Trophoblast cell (in vitro differentiated cells and primary cell): Measurements from ENCODE around the gene VKORC1L1.
"Not testable (repeated sequence)": the region's sequence is repeated elsewhere in the genome, so short reads cannot be mapped to it uniquely, and the experiment has no call there.

Source experiments
- DNase-seq, 2 donors: peaks; one replicate each; pipeline ENCODE4 v3.0.0-alpha.2; 2016
- H2AFZ ChIP-seq: 2 replicates; pipeline ENCODE4 v1.6.1; 2013; ENCODE audit warnings: low read length, moderate library complexity, mild to moderate bottlenecking; ENCODE audit not compliant: insufficient read depth, poor library complexity
- H2AK5ac ChIP-seq: 2 replicates; pipeline ENCODE4 v1.6.1; 2013; ENCODE audit warnings: mild to moderate bottlenecking, low read length
- H2BK120ac ChIP-seq: 2 replicates; pipeline ENCODE4 v1.6.1; 2013; ENCODE audit warnings: low read length, mild to moderate bottlenecking, moderate library complexity; ENCODE audit not compliant: insufficient read depth, poor library complexity
- H2BK12ac ChIP-seq: 2 replicates; pipeline ENCODE4 v1.6.1; 2013; ENCODE audit warnings: mild to moderate bottlenecking, low read length, moderate library complexity
- H2BK5ac ChIP-seq: 2 replicates; pipeline ENCODE4 v1.6.1; 2013; ENCODE audit warnings: low read length, low read depth, moderate library complexity, mild to moderate bottlenecking; ENCODE audit not compliant: poor library complexity
- H3K14ac ChIP-seq: 2 replicates; pipeline ENCODE4 v1.6.1; 2013; ENCODE audit warnings: mild to moderate bottlenecking, low read length
- H3K18ac ChIP-seq: 2 replicates; pipeline ENCODE4 v1.6.1; 2013; ENCODE audit warnings: mild to moderate bottlenecking, low read length
- H3K23ac ChIP-seq: 2 replicates; pipeline ENCODE4 v1.6.1; 2013; ENCODE audit warnings: low read length
- H3K27ac ChIP-seq: 2 replicates; pipeline ENCODE4 v1.5.1; 2013; ENCODE audit warnings: low read depth, mild to moderate bottlenecking, inconsistent platforms, low read length, moderate library complexity
- H3K27me3 ChIP-seq: 2 replicates; pipeline ENCODE4 v1.6.1; 2013; ENCODE audit warnings: inconsistent platforms, mild to moderate bottlenecking, low read length, moderate library complexity; ENCODE audit not compliant: insufficient read depth
- H3K36me3 ChIP-seq, 2 experiments: 1 replicate in 1 of 2; 2 replicates in 1 of 2; pipeline ENCODE4 v1.6.1; 2013; ENCODE audit warnings: low read length in 2 of 2, mild to moderate bottlenecking in 2 of 2, moderate library complexity in 1 of 2; ENCODE audit not compliant: insufficient read depth in 2 of 2, control insufficient read depth in 1 of 2
- H3K4ac ChIP-seq: 2 replicates; pipeline ENCODE4 v1.6.1; 2013; ENCODE audit warnings: low read depth, mild to moderate bottlenecking, low read length, moderate library complexity
- H3K4me1 ChIP-seq, 2 experiments: 1 replicate in 1 of 2; 2 replicates in 1 of 2; pipeline ENCODE4 v1.6.1; 2013; ENCODE audit warnings: low read length in 2 of 2, mild to moderate bottlenecking in 2 of 2, moderate library complexity in 1 of 2; ENCODE audit not compliant: insufficient read depth in 2 of 2, control insufficient read depth in 1 of 2
- H3K4me2 ChIP-seq: 2 replicates; pipeline ENCODE4 v1.6.1; 2013; ENCODE audit warnings: inconsistent platforms, mild to moderate bottlenecking, low read length, moderate library complexity
- H3K4me3 ChIP-seq: 2 replicates; pipeline ENCODE4 v1.5.1; 2013; ENCODE audit warnings: mild to moderate bottlenecking, low read depth, low read length, inconsistent platforms
- H3K79me1 ChIP-seq: one replicate; pipeline ENCODE4 v1.6.1; 2013; ENCODE audit warnings: low read length
- H3K79me2 ChIP-seq: 2 replicates; pipeline ENCODE4 v1.6.1; 2013; ENCODE audit warnings: low read length, mild to moderate bottlenecking; ENCODE audit not compliant: control insufficient read depth, insufficient read depth, poor library complexity
- H3K9ac ChIP-seq: 2 replicates; pipeline ENCODE4 v1.6.1; 2013; ENCODE audit warnings: mild to moderate bottlenecking, low read length
- H3K9me3 ChIP-seq: 2 replicates; pipeline ENCODE4 v1.6.1; 2013; ENCODE audit warnings: low read depth, mild to moderate bottlenecking, control low read depth, inconsistent platforms, low read length; ENCODE audit not compliant: insufficient read depth
- H4K12ac ChIP-seq: 2 replicates; pipeline ENCODE4 v1.6.1; 2013; ENCODE audit warnings: low read depth, mild to moderate bottlenecking, low read length, moderate library complexity
- H4K8ac ChIP-seq: 2 replicates; pipeline ENCODE4 v1.6.1; 2013; ENCODE audit warnings: low read depth, mild to moderate bottlenecking, low read length, moderate library complexity
- H4K91ac ChIP-seq: one replicate; pipeline ENCODE4 v1.6.1; 2013; ENCODE audit warnings: low read depth, mild to moderate bottlenecking, low read length, moderate library complexity
- WGBS: extraction: QIAGEN DNeasy Blood & Tissue Kit; methylation state at CpG from one replicate; pipeline ENCODE4 v1.1.7; 2013; ENCODE audit warnings: missing lambda C conversion rate; ENCODE audit not compliant: insufficient read length, insufficient coverage; ENCODE audit errors: extremely low coverage; 5-methylcytosine and 5-hydroxymethylcytosine counted together

VKORC1L1 gene

GRCh38 chr7:65889722-65890121 is 16.8 kb downstream of the VKORC1L1 start:
- not testable (repeated sequence) for H2AFZ ChIP-seq, DNase-seq, H3K79me1 ChIP-seq, H4K91ac ChIP-seq, H3K9ac ChIP-seq, H3K23ac ChIP-seq, H3K79me2 ChIP-seq, H3K14ac ChIP-seq, H3K36me3 ChIP-seq, H2AK5ac ChIP-seq, H2BK5ac ChIP-seq, H4K12ac ChIP-seq, H3K4me2 ChIP-seq, H3K4me1 ChIP-seq, H3K9me3 ChIP-seq, H2BK12ac ChIP-seq, H3K27me3 ChIP-seq, H2BK120ac ChIP-seq, H4K8ac ChIP-seq, H3K27ac ChIP-seq, H3K18ac ChIP-seq, H3K4me3 ChIP-seq, H3K4ac ChIP-seq
- no CpG with 5 or more reads among the region's 2 CpGs for WGBS

DNA sequence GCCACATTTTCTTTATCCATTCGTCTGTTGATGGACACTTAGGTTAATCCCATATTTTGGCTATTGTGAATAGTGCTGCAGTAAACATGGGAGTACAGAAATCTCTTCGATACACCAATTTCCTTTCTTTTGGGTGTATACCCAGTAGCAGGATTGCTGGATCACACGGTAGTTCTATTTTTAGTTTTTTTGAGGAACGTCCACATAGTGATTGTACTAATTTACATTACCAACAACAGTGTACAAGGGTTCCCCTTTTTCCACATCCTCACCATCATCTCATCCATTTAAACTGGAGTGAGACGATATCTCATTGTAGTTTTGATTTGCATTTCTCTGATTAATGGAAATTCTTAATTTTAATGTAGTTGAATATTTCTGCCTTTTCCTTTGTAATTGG is 19.3 kb downstream of the VKORC1L1 start:
- Histone ChIP-seq H3K4ac (no peak overlapping the region), H4K91ac (no peak overlapping the region), H3K4me2 (no peak overlapping the region), H3K4me3 (no peak overlapping the region), H3K23ac (no peak overlapping the region), H3K36me3 (peaks cover 0 to 4% of the 10 kb centered on the region in 2 experiments), H2AFZ (no peak overlapping the region), H3K9ac (no peak overlapping the region), H3K14ac (no peak overlapping the region), H2BK5ac (no peak overlapping the region), H4K12ac (no peak overlapping the region), H2BK120ac (no peak overlapping the region), H3K9me3 (no peaks in the 10 kb centered on the region), H3K18ac (no peak overlapping the region), H2AK5ac (no peak overlapping the region), H3K79me1 (no peaks in the 10 kb centered on the region), H3K27me3 (no peaks in the 10 kb centered on the region), H3K4me1 (no peaks in the 10 kb centered on the region), H2BK12ac (no peak overlapping the region), H4K8ac (no peak overlapping the region), H3K27ac (no peak overlapping the region), H3K79me2 (no peaks in the 10 kb centered on the region)
- no CpG with 5 or more reads among the region's 5 CpGs for WGBS
- DNase-seq = no peak

DNA sequence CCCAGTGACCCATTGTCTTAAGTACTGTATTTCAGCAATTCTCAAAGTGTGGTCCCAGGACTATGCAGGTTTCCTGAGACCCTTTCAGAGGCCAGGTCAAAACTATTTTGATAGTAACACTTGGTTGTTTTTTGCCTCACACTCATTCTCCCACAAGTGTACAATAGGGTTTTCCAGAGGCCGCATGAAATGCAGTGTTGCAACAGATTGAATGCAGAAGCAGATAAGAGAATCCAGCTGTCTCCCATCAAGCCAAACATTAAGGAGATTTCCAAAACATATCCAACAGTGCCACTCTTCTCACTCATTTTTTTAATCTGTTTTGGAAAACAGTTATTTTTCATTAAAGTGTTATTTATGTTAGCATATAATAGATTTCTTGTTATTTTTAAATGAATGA is 20.0 kb downstream of the VKORC1L1 start:
- no peak overlapping the region for H4K91ac ChIP-seq
- no peak overlapping the region for H2BK12ac ChIP-seq
- H3K27ac ChIP-seq = no peak overlapping the region
- no peak overlapping the region for H4K8ac ChIP-seq
- no CpG with 5 or more reads among the region's 1 CpG for WGBS
- H2AFZ ChIP-seq = no peak overlapping the region
- H3K14ac ChIP-seq = no peak overlapping the region
- H2AK5ac ChIP-seq = no peak overlapping the region
- no peaks in the 10 kb centered on the region for H3K79me2 ChIP-seq
- no peaks in the 10 kb centered on the region for H3K79me1 ChIP-seq
- H3K9ac ChIP-seq = no peak overlapping the region
- no peak overlapping the region for H3K4me3 ChIP-seq
- no peak overlapping the region for H3K4ac ChIP-seq
- DNase-seq = no peak
- no peak overlapping the region for H3K4me2 ChIP-seq
- H2BK120ac ChIP-seq = no peak overlapping the region
- H3K27me3 ChIP-seq = no peaks in the 10 kb centered on the region
- H3K18ac ChIP-seq = no peak overlapping the region
- peaks cover 0 to 4% of the 10 kb centered on the region in 2 experiments for H3K36me3 ChIP-seq
- no peak overlapping the region for H2BK5ac ChIP-seq
- no peak overlapping the region for H3K23ac ChIP-seq
- no peaks in the 10 kb centered on the region for H3K9me3 ChIP-seq
- no peaks in the 10 kb centered on the region for H3K4me1 ChIP-seq
- no peak overlapping the region for H4K12ac ChIP-seq

DNA sequence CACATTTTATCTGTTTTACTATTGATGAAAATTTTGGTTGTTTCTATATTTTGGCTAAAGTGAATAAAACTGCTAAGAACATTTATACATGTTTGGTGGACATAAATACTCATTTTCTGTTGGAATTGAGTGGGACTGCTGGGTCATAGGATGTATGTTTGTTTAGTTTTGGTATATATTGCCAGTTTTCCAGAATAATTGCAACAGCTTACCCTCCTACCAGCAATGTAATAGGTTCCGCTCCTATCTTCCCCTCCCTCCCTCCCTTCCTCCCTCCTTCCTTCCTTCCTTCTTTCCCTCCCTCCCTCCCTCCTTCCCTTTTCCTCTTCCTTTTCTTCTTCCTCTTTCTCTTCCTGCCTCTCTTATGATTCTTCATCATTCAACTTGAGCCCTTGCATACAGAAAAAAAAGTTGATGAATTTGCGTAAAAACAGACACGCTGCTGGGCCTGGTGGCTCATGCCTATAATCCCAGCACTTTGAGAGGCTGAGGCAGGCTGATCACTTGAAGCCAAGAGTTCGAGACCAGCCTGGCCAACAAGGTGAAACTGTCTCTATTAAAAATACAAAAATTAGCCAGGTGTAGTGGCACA is 23.5 kb downstream of the VKORC1L1 start:
- DNase-seq = no peak
- Histone ChIP-seq H4K8ac (no peak overlapping the region), H2AFZ (no peak overlapping the region), H3K9ac (no peak overlapping the region), H2AK5ac (no peak overlapping the region), H3K27me3 (no peaks in the 10 kb centered on the region), H2BK12ac (no peak overlapping the region), H3K9me3 (no peaks in the 10 kb centered on the region), H3K4me1 (no peaks in the 10 kb centered on the region), H3K18ac (no peak overlapping the region), H4K91ac (no peak overlapping the region), H3K36me3 (peaks cover 0 to 2% of the 10 kb centered on the region in 2 experiments), H3K27ac (no peak overlapping the region), H3K23ac (no peak overlapping the region), H2BK5ac (no peak overlapping the region), H2BK120ac (no peak overlapping the region), H3K4ac (no peak overlapping the region), H3K14ac (no peak overlapping the region), H3K4me3 (no peak overlapping the region), H3K4me2 (no peak overlapping the region), H4K12ac (no peak overlapping the region), H3K79me2 (no peaks in the 10 kb centered on the region), H3K79me1 (no peaks in the 10 kb centered on the region)
- no CpG with 5 or more reads among the region's 4 CpGs for WGBS
